H9 (cell line): Measurements from ENCODE around the gene CLN3. TPM values are rescaled to one million over a fixed set of nuclear protein-coding genes. Genes with fewer than 3 reads are reported as not detected.

Experiments
- DNase-seq: peaks from one replicate; pipeline ENCODE4 v3.0.0-alpha.2; 2017
- H2AFZ ChIP-seq: one replicate; pipeline ENCODE4 v1.6.1; 2013; ENCODE audit warnings: mild to moderate bottlenecking, low read length, control low read depth, moderate library complexity
- H2AK5ac ChIP-seq: 2 replicates; pipeline ENCODE4 v1.6.1; 2013; ENCODE audit warnings: low read length, control low read depth, mixed read lengths; ENCODE audit not compliant: insufficient read length
- H2BK120ac ChIP-seq: one replicate; pipeline ENCODE4 v1.6.1; 2013; ENCODE audit warnings: low read depth, mild to moderate bottlenecking, low read length, control low read depth, inconsistent platforms; ENCODE audit not compliant: poor library complexity, severe bottlenecking
- H2BK12ac ChIP-seq: 2 replicates; pipeline ENCODE4 v1.6.1; 2013; ENCODE audit warnings: low read length, control low read depth, mixed read lengths, low read depth; ENCODE audit not compliant: insufficient read length
- H2BK15ac ChIP-seq: 2 replicates; pipeline ENCODE4 v1.6.1; 2013; ENCODE audit warnings: low read depth, low read length, control low read depth
- H2BK20ac ChIP-seq: one replicate; pipeline ENCODE4 v1.6.1; 2013; ENCODE audit warnings: low read depth, mild to moderate bottlenecking, low read length, control low read depth, inconsistent platforms; ENCODE audit not compliant: poor library complexity, severe bottlenecking
- H2BK5ac ChIP-seq: 2 replicates; pipeline ENCODE4 v1.6.1; 2013; ENCODE audit warnings: low read length, control low read depth, mixed read lengths; ENCODE audit not compliant: insufficient read length
- H3K14ac ChIP-seq: 2 replicates; pipeline ENCODE4 v1.6.1; 2013; ENCODE audit warnings: low read length, control low read depth; ENCODE audit not compliant: insufficient read depth
- H3K18ac ChIP-seq: 2 replicates; pipeline ENCODE4 v1.6.1; 2013; ENCODE audit warnings: low read depth, mild to moderate bottlenecking, mixed read lengths, low read length, control low read depth; ENCODE audit not compliant: insufficient read length
- H3K23ac ChIP-seq: 2 replicates; pipeline ENCODE4 v1.6.1; 2013; ENCODE audit warnings: low read length, control low read depth, mixed read lengths, low read depth; ENCODE audit not compliant: insufficient read length
- H3K23me2 ChIP-seq: 2 replicates; pipeline ENCODE4 v1.6.1; 2013; ENCODE audit warnings: low read depth, mild to moderate bottlenecking, mixed read lengths, low read length, control low read depth; ENCODE audit not compliant: insufficient read length, poor library complexity, severe bottlenecking
- H3K27ac ChIP-seq: 2 replicates; pipeline ENCODE4 v1.5.1; 2013; ENCODE audit warnings: low read length, control low read depth, mixed read lengths, low read depth; ENCODE audit not compliant: insufficient read length
- H3K27me3 ChIP-seq: 2 replicates; pipeline ENCODE4 v1.6.1; 2013; ENCODE audit warnings: low read length, control low read depth, inconsistent platforms; ENCODE audit not compliant: insufficient read depth
- H3K4ac ChIP-seq: 2 replicates; pipeline ENCODE4 v1.6.1; 2013; ENCODE audit warnings: low read depth, mild to moderate bottlenecking, control low read depth, inconsistent platforms, low read length, moderate library complexity
- H3K4me1 ChIP-seq: 2 replicates; pipeline ENCODE4 v1.6.1; 2013; ENCODE audit warnings: low read length, control low read depth, inconsistent platforms; ENCODE audit not compliant: insufficient read depth
- H3K4me2 ChIP-seq: 2 replicates; pipeline ENCODE4 v1.6.1; 2013; ENCODE audit warnings: low read length, control low read depth, mixed read lengths; ENCODE audit not compliant: insufficient read length, insufficient read depth
- H3K56ac ChIP-seq: 2 replicates; pipeline ENCODE4 v1.6.1; 2013; ENCODE audit warnings: low read depth, mild to moderate bottlenecking, mixed read lengths, low read length, control low read depth; ENCODE audit not compliant: insufficient read length
- H3K79me1 ChIP-seq: 2 replicates; pipeline ENCODE4 v1.6.1; 2013; ENCODE audit warnings: low read depth, mild to moderate bottlenecking, moderate library complexity, low read length, control low read depth, inconsistent platforms; ENCODE audit not compliant: insufficient read depth, poor library complexity, severe bottlenecking
- H3K79me2 ChIP-seq: 2 replicates; pipeline ENCODE4 v1.6.1; 2013; ENCODE audit warnings: low read length, control low read depth, inconsistent platforms; ENCODE audit not compliant: insufficient read depth
- H3K9ac ChIP-seq: 2 replicates; pipeline ENCODE4 v1.6.1; 2013; ENCODE audit warnings: low read length, control low read depth, mixed read lengths; ENCODE audit not compliant: insufficient read length; ENCODE audit errors: extremely low read depth
- H3K9me3 ChIP-seq: one replicate; pipeline ENCODE4 v1.6.1; 2013; ENCODE audit warnings: low read depth, low read length, inconsistent platforms; ENCODE audit not compliant: control insufficient read depth
- H3T11ph ChIP-seq: one replicate; pipeline ENCODE4 v1.6.1; 2013; ENCODE audit warnings: mild to moderate bottlenecking, low read length, control low read depth, inconsistent platforms
- H4K20me1 ChIP-seq: one replicate; pipeline ENCODE4 v1.6.1; 2013; ENCODE audit not compliant: control insufficient read depth, insufficient read length, insufficient read depth
- H4K5ac ChIP-seq: 2 replicates; pipeline ENCODE4 v1.6.1; 2013; ENCODE audit warnings: low read depth, mild to moderate bottlenecking, mixed read lengths, low read length, control low read depth; ENCODE audit not compliant: insufficient read length
- H4K8ac ChIP-seq: replicated peaks from 2 replicates; pipeline ENCODE4 v1.6.1; 2013; ENCODE audit warnings: low read length, control low read depth, mixed read lengths, low read depth; ENCODE audit not compliant: insufficient read length
- H4K91ac ChIP-seq: 2 replicates; pipeline ENCODE4 v1.6.1; 2013; ENCODE audit warnings: low read depth, mild to moderate bottlenecking, moderate library complexity, mixed read lengths, low read length, control low read depth; ENCODE audit not compliant: insufficient read length
- H3K27ac Mint-ChIP-seq, 3 experiments: 2 replicates in 2 of 3; 3 replicates in 1 of 3; pipeline ENCODE4 v1.8.0; 2020 to 2021; ENCODE audit warnings: mixed read lengths in 3 of 3, mild to moderate bottlenecking in 1 of 3, moderate library complexity in 1 of 3
- H3K27me3 Mint-ChIP-seq: 2 replicates; pipeline ENCODE4 v1.8.0; 2021; ENCODE audit warnings: low read depth, mild to moderate bottlenecking, moderate library complexity, mixed read lengths
- H3K36me3 Mint-ChIP-seq, 3 experiments: 2 replicates in 2 of 3; 3 replicates in 1 of 3; pipeline ENCODE4 v1.8.0; 2020 to 2021; ENCODE audit warnings: low read depth in 3 of 3, mixed read lengths in 3 of 3; ENCODE audit not compliant: insufficient read depth in 1 of 3
- H3K4me1 Mint-ChIP-seq, 2 experiments: 2 replicates each; pipeline ENCODE4 v1.8.0; 2020; ENCODE audit warnings: mixed read lengths in 2 of 2
- H3K4me3 Mint-ChIP-seq, 2 experiments: 2 replicates in 1 of 2; 3 replicates in 1 of 2; pipeline ENCODE4 v1.8.0; 2020 to 2021; ENCODE audit warnings: mild to moderate bottlenecking in 2 of 2, mixed read lengths in 2 of 2, moderate library complexity in 1 of 2
- H3K9me3 Mint-ChIP-seq, 2 experiments: 2 replicates in 1 of 2; 3 replicates in 1 of 2; pipeline ENCODE4 v1.8.0; 2020; ENCODE audit warnings: mild to moderate bottlenecking in 2 of 2, mixed read lengths in 2 of 2, moderate library complexity in 1 of 2
- WGBS: extraction: QIAGEN DNeasy Blood & Tissue Kit; methylation state at CpG from one replicate; pipeline ENCODE4 v1.1.7; 2013; ENCODE audit warnings: missing lambda C conversion rate, low lambda C conversion rate, mixed read lengths; ENCODE audit not compliant: insufficient read length; ENCODE audit errors: extremely low coverage; 5-methylcytosine and 5-hydroxymethylcytosine counted together
- total RNA-seq: library from RNA; stranded (reverse); gene quantifications from 2 replicates; pipeline ENCODE4 v1.2.1, GENCODE V29; 2021
- TF ChIP-seq, protein P1 (sequence below): fragments of 200-600 bp; sonication (generic); conservative IDR thresholded peaks from 3 replicates; pipeline ENCODE4 v1.8.0; 2021; ENCODE audit warnings: antibody characterized with exemption, mild to moderate bottlenecking

CLN3 gene
- total RNA-seq, 1 experiment from 2014 or later, result 21.4 TPM

DNA sequence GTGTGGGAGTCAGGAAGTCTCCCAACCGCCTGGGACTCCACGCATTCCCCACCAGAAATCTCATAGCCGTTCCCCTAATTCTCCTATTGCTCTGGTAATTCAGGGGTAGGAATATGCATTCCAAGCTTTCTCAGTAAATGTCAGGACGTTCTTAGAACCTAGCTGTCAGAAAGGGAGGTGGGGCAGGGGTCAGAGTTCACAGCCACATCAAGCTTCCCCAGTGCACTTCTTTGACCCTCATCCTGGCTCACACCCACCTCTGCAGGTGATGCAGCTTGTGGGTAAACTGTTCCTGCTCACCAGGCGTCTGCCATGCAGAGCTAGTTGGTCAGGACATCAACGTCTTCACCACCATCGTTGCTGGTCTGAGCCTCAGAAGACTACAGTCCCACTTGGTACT lies 28.8 kb upstream of the CLN3 start:
- TF ChIP-seq, protein P1, sequence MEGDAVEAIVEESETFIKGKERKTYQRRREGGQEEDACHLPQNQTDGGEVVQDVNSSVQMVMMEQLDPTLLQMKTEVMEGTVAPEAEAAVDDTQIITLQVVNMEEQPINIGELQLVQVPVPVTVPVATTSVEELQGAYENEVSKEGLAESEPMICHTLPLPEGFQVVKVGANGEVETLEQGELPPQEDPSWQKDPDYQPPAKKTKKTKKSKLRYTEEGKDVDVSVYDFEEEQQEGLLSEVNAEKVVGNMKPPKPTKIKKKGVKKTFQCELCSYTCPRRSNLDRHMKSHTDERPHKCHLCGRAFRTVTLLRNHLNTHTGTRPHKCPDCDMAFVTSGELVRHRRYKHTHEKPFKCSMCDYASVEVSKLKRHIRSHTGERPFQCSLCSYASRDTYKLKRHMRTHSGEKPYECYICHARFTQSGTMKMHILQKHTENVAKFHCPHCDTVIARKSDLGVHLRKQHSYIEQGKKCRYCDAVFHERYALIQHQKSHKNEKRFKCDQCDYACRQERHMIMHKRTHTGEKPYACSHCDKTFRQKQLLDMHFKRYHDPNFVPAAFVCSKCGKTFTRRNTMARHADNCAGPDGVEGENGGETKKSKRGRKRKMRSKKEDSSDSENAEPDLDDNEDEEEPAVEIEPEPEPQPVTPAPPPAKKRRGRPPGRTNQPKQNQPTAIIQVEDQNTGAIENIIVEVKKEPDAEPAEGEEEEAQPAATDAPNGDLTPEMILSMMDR, result no peak
- H3K27ac Mint-ChIP-seq, result no peak overlapping the region
- no peak overlapping the region for H2BK120ac ChIP-seq

More for the DNA sequence above, 28.8 kb upstream of the CLN3 start:
- Mint-ChIP-seq H3K4me1 (no peaks in the 10 kb centered on the region), H3K9me3 (peaks cover 0 to 10% of the 10 kb centered on the region in 2 experiments; a peak in 3 of 5 replicates), H3K4me3 (no peak overlapping the region), H3K36me3 (no peaks in the 10 kb centered on the region), H3K27me3 (peaks cover 2% of the 10 kb centered on the region)
- no peak for DNase-seq
- Histone ChIP-seq H3K23me2 (no peaks in the 10 kb centered on the region), H4K5ac (no peak overlapping the region), H4K91ac (no peak overlapping the region), H4K8ac (no peak overlapping the region), H3K56ac (no peak overlapping the region), H3K9me3 (no peaks in the 10 kb centered on the region), H3K14ac (no peak overlapping the region), H3K4me1 (no peaks in the 10 kb centered on the region), H2BK20ac (no peak overlapping the region), H2BK12ac (no peak overlapping the region), H3K27me3 (no peaks in the 10 kb centered on the region), H4K20me1 (no peaks in the 10 kb centered on the region), H2BK5ac (no peak overlapping the region), H3K4ac (no peak overlapping the region), H3K79me2 (no peaks in the 10 kb centered on the region), H3K79me1 (no peaks in the 10 kb centered on the region), H3K18ac (no peak overlapping the region), H3T11ph (no peak overlapping the region), H3K23ac (no peak overlapping the region), H2AK5ac (no peak overlapping the region), H3K27ac (no peak overlapping the region), H3K9ac (no peak overlapping the region), H2AFZ (no peak overlapping the region), H2BK15ac (no peak overlapping the region), H3K4me2 (no peak overlapping the region)
- no CpG with 5 or more reads among the region's 7 CpGs for WGBS
